IPS DF 6.9 (cell line): ENCODE data around the gene NEBL.

Source experiments
- DNase-seq: peaks from one replicate; pipeline ENCODE4 v3.0.0-alpha.2; 2013; ENCODE audit warnings: low read depth, low spot score
- H3K27ac ChIP-seq: one replicate; pipeline ENCODE4 v1.5.1; 2013; ENCODE audit warnings: low read length, control low read depth
- H3K27me3 ChIP-seq: 2 replicates; pipeline ENCODE4 v1.6.1; 2013; ENCODE audit warnings: mild to moderate bottlenecking, low read length; ENCODE audit not compliant: control insufficient read depth, insufficient read depth
- H3K36me3 ChIP-seq: 2 replicates; pipeline ENCODE4 v1.6.1; 2013; ENCODE audit warnings: low read length; ENCODE audit not compliant: control insufficient read depth, insufficient read depth
- H3K4me1 ChIP-seq: 2 replicates; pipeline ENCODE4 v1.6.1; 2013; ENCODE audit warnings: low read length; ENCODE audit not compliant: control insufficient read depth, insufficient read depth
- H3K4me3 ChIP-seq: 2 replicates; pipeline ENCODE4 v1.5.1; 2013; ENCODE audit warnings: mild to moderate bottlenecking, low read length
- H3K9me3 ChIP-seq: 2 replicates; pipeline ENCODE4 v1.6.1; 2013; ENCODE audit warnings: low read length, inconsistent platforms; ENCODE audit not compliant: control insufficient read depth, insufficient read depth
- WGBS: extraction: QIAGEN DNeasy Blood & Tissue Kit; methylation state at CpG from one replicate; pipeline ENCODE4 v1.1.7; 2013; ENCODE audit warnings: mixed read lengths, missing lambda C conversion rate; ENCODE audit not compliant: insufficient read length, insufficient coverage; 5-methylcytosine and 5-hydroxymethylcytosine counted together

Gene NEBL

GRCh38 chr10:20927456-20927855 lies 30.3 kb upstream of the NEBL start:
- H3K36me3 ChIP-seq, result no peaks in the 10 kb centered on the region
- WGBS, result no CpG with 5 or more reads among the region's 2 CpGs
- H3K4me1 ChIP-seq, result no peaks in the 10 kb centered on the region
- no peak overlapping the region for H3K4me3 ChIP-seq
- no peak overlapping the region for H3K27ac ChIP-seq
- DNase-seq, result no peak
- no peaks in the 10 kb centered on the region for H3K9me3 ChIP-seq
- no peaks in the 10 kb centered on the region for H3K27me3 ChIP-seq

GRCh38 chr10:20922451-20922850 lies 25.3 kb upstream of the NEBL start:
- Histone ChIP-seq H3K4me1 (no peaks in the 10 kb centered on the region), H3K9me3 (no peaks in the 10 kb centered on the region), H3K27ac (no peak overlapping the region), H3K4me3 (no peak overlapping the region), H3K27me3 (no peaks in the 10 kb centered on the region), H3K36me3 (no peaks in the 10 kb centered on the region)
- no peak for DNase-seq
- WGBS, result no CpG with 5 or more reads among the region's 5 CpGs

GRCh38 chr10:20922033-20922432 lies 24.9 kb upstream of the NEBL start:
- Histone ChIP-seq H3K9me3 (no peaks in the 10 kb centered on the region), H3K4me1 (no peaks in the 10 kb centered on the region), H3K4me3 (no peak overlapping the region), H3K27me3 (no peaks in the 10 kb centered on the region), H3K27ac (no peak overlapping the region), H3K36me3 (no peaks in the 10 kb centered on the region)
- no peak for DNase-seq
- no CpG with 5 or more reads among the region's 4 CpGs for WGBS

- Histone ChIP-seq H3K9me3 (no peaks in the 10 kb centered on the region), H3K36me3 (no peaks in the 10 kb centered on the region), H3K27me3 (no peaks in the 10 kb centered on the region), H3K4me1 (no peaks in the 10 kb centered on the region), H3K4me3 (no peak overlapping the region), H3K27ac (no peak overlapping the region)
- DNase-seq, result no peak
- no CpG with 5 or more reads among the region's 2 CpGs for WGBS
Observed at GRCh38 chr10:20920061-20920460, 22.9 kb upstream of the NEBL start.

GRCh38 chr10:20919481-20919880 lies 22.4 kb upstream of the NEBL start:
- no peak for DNase-seq
- WGBS, result no CpG with 5 or more reads among the region's 4 CpGs
- no peaks in the 10 kb centered on the region for H3K4me1 ChIP-seq
- H3K27ac ChIP-seq, result no peak overlapping the region
- no peaks in the 10 kb centered on the region for H3K36me3 ChIP-seq
- H3K4me3 ChIP-seq, result no peak overlapping the region
- no peaks in the 10 kb centered on the region for H3K9me3 ChIP-seq
- H3K27me3 ChIP-seq, result no peaks in the 10 kb centered on the region

- Histone ChIP-seq H3K27ac (no peak overlapping the region), H3K27me3 (no peaks in the 10 kb centered on the region), H3K4me1 (no peaks in the 10 kb centered on the region), H3K4me3 (no peak overlapping the region), H3K36me3 (no peaks in the 10 kb centered on the region), H3K9me3 (no peaks in the 10 kb centered on the region)
- no CpG with 5 or more reads among the region's 1 CpG for WGBS
- no peak for DNase-seq
Observed at GRCh38 chr10:20916976-20917375, 19.9 kb upstream of the NEBL start.

- H3K4me1 ChIP-seq, result no peaks in the 10 kb centered on the region
- H3K27ac ChIP-seq, result no peak overlapping the region
- WGBS, result no CpG with 5 or more reads among the region's 1 CpG
- H3K4me3 ChIP-seq, result no peak overlapping the region
- H3K27me3 ChIP-seq, result no peaks in the 10 kb centered on the region
- no peaks in the 10 kb centered on the region for H3K36me3 ChIP-seq
- H3K9me3 ChIP-seq, result no peaks in the 10 kb centered on the region
- DNase-seq, result no peak
Observed at GRCh38 chr10:20912969-20913368, 15.9 kb upstream of the NEBL start.

- no peaks in the 10 kb centered on the region for H3K4me1 ChIP-seq
- DNase-seq, result no peak
- H3K27me3 ChIP-seq, result no peaks in the 10 kb centered on the region
- H3K4me3 ChIP-seq, result no peak overlapping the region
- no peak overlapping the region for H3K27ac ChIP-seq
- no peaks in the 10 kb centered on the region for H3K36me3 ChIP-seq
- no peaks in the 10 kb centered on the region for H3K9me3 ChIP-seq
- 100% methylated on average over 2 of the region's 4 CpGs for WGBS
Observed at GRCh38 chr10:20911626-20912025, 14.5 kb upstream of the NEBL start.

GRCh38 chr10:20909801-20910200 lies 12.7 kb upstream of the NEBL start:
- Histone ChIP-seq H3K27me3 (no peaks in the 10 kb centered on the region), H3K4me1 (no peaks in the 10 kb centered on the region), H3K9me3 (no peaks in the 10 kb centered on the region), H3K27ac (no peak overlapping the region), H3K36me3 (no peaks in the 10 kb centered on the region), H3K4me3 (no peak overlapping the region)
- DNase-seq, result no peak

GRCh38 chr10:20908391-20908790 lies 11.3 kb upstream of the NEBL start:
- DNase-seq, result no peak
- H3K27ac ChIP-seq, result no peak overlapping the region
- no peaks in the 10 kb centered on the region for H3K9me3 ChIP-seq
- H3K4me3 ChIP-seq, result no peak overlapping the region
- no peaks in the 10 kb centered on the region for H3K4me1 ChIP-seq
- WGBS, result no CpG with 5 or more reads among the region's 3 CpGs
- H3K36me3 ChIP-seq, result no peaks in the 10 kb centered on the region
- H3K27me3 ChIP-seq, result no peaks in the 10 kb centered on the region

GRCh38 chr10:20903635-20904390 lies 6.7 kb upstream of the NEBL start:
- DNase-seq, result no peak
- 83% methylated on average over 1 of the region's 5 CpGs for WGBS
- no peaks in the 10 kb centered on the region for H3K27me3 ChIP-seq
- H3K27ac ChIP-seq, result no peak overlapping the region
- no peaks in the 10 kb centered on the region for H3K36me3 ChIP-seq
- H3K4me3 ChIP-seq, result no peak overlapping the region
- no peaks in the 10 kb centered on the region for H3K9me3 ChIP-seq
- H3K4me1 ChIP-seq, result no peaks in the 10 kb centered on the region
